GM18909 (cell line): ENCODE results near the gene LTBR.
"Not testable (repeated sequence)": the region's sequence is repeated elsewhere in the genome, so short reads cannot be mapped to it uniquely, and the experiment has no call there.

ENCODE experiments used
- ATAC-seq: cut with Tn5 transposase; IDR thresholded peaks from one replicate; pipeline ENCODE4 v1.9.1; 2021; ENCODE audit warnings: mild to moderate bottlenecking; ENCODE audit not compliant: unreplicated experiment, poor library complexity

The LTBR gene

GRCh38 chr12:6420364-6420763 lies 36.4 kb downstream of the LTBR start:
- ATAC-seq, result no peak

DNA sequence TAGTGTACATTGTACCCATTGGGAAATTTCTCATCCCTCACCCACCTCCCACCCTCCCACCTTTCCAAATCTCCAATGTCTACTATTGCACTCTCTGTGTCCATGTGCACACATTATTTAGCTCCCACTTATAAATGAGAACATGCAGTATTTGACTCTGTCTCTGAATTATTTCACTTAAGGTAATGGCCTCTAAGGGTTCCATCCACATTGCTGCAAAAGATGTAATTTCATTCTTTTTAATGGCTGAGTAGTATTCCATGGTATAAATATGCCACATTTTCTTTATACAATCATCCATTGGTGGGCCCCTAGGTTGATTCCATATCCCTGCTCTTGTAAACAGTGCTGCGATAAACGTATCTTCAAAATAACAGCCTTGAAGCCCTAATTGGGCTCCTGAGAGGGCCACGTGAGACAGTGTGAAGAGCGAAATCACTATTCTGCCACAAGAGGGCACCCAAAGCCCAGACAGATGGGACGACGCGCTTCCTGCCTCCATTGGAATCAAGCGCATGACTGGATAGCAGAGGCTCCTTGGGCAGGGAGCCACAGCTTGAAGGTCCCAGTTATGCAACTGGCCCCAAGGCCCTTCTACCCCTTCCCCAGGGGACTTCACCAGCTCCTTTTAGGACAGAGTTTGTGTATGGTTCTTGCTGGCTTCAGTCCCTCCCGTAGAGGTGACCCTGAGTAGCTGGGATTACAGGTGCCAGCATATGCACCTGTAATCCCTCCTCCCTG lies 39.5 kb downstream of the LTBR start:
- ATAC-seq, result no peak

- no peak for ATAC-seq
These were observed 40.0 kb downstream of the LTBR start for GRCh38 chr12:6424008-6424347.

DNA sequence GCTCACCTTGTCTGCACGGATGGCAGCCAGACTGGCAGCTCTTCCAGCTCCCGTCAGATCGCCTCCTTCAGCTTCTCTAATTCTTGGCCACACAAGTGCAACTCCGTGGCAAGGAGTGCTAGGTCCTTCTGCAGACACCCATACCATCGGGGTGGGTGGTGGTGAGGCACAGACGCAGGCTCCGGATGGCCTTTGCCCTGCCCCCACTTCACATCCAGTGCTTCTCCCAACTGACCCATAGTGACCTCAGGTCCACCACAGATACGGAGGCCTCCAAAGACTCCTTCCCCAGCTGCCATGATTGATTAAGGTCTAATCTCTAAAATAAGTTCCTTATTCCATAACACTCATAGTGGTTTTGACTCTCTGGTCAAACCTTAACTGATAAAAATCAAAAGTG lies 40.9 kb downstream of the LTBR start:
- ATAC-seq, result no peak

DNA sequence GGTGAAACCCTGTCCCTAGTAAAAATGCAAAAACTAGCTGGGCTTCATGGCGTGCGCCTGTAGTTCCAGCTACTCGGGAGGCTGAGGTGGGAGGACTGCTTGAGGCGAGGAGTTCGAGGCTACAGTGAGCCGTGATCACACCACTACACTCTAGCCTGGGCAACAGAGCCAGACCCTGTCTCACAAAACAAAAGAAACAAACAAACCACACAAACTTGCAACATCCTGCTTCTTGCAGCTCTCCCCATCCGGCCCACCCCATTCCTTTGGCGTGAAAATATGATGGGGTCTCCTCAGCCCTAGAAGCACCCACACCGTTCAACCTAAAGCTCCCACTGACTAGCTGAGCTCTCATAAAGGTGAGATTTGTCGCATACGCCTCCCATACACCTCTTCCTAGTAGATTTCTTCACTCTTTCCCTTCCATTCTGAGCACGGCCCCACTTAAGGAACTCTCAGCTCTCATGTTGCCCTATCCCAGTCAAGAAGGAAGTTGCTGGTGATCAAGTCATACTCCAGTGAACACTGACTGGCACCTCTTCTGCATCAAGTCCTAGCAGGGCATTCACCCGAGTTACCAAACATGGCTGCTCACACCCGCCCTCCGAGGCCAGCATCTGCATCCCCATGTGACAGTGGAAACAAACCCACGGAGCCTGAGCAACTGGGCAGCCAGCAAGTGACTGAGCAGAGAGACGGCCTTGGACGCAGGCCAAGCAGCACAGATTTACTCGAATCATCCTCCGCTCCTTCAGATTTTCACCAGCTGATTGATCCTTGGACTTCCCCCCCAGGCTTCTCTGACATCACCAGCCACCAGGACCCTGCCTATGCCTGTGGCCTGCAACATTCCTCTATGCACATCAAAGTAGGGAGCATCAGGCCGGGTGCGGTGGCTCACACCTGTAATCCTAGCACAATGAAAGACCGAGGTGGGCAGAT lies 41.9 kb downstream of the LTBR start:
- no peak for ATAC-seq

DNA sequence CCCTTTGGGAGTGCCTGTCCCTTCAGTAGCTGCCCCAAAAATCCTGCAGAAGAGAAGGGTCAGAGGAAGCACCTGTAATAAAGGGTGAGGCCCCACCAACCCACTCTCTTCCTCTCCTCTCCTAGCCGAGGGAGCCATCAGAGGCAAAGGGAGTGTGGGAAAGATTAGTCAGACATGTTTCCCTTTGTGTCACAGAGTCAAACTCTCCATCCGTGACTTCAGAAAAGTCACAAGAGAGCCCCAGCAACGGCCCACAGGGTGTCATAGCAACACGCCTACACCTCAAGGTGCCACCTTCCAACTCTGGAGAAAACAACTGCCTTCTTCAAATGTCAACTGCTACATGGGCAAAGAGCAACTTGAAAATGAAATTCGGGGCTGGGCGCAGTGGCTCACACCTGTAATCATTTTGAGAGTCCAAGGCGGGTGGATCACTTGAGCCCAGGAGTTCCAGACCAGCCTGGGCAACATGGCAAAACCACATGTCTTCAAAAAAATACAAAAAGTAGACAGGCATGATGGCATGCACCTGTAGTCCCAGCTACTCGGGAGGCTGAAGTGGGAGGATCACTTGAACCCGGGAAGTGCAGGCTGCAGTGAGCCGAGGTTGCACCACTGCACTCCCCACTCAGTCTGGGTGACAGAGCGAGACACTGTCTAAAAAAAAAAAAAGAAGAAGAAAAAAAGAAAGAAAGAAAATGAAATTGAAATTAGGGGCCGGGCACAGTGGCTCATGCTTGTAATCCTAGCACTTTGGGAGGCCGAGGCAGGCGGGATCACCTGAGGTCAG lies 43.1 kb downstream of the LTBR start:
- peak; percentile 65 for ATAC-seq

- ATAC-seq, result not testable (repeated sequence)
These were observed 43.8 kb downstream of the LTBR start for GRCh38 chr12:6427796-6428195.

GRCh38 chr12:6428326-6428725 lies 44.4 kb downstream of the LTBR start:
- ATAC-seq, result no peak

DNA sequence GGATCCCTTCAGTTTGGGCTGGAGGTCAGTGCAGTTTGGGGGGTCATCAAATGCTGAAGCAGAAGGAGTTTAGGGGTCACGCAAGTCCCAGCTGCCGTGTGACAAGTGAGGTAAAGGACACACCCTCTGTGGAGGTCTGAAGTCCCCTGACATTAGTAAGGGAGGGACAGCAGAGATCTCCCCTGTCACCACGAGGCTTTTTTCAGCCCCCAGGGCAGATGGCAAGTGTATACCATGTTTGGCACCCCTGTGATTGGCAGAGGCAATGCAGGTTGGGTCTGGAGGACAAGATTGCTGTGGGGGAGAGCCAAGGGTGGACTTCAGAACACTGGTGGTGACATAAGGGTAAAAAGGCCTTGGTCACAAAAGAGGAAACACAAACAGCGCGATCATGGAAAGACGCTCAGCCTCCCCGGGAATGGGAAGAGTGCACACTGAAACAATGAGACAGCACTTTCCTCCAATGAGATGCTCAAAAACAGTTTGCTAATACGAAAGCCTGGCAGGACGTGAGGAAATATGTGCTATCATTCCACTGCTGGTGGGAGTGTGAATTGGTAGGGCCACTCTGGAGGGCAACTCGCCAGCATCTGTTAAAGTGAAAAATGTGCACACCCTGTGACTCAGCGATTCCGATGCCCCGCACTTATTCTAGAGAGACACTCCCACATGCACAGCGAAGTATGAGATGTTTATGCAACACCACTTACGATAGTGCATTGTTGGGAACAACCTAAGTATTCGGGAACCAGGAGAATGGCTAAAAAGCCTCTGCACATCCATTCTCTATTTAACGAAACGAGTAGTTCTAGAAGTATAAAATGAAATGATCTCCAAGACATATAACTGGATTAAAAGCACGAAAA lies 46.4 kb downstream of the LTBR start:
- no peak for ATAC-seq

- ATAC-seq, result no peak
These were observed 49.0 kb downstream of the LTBR start for GRCh38 chr12:6432991-6433390.

DNA sequence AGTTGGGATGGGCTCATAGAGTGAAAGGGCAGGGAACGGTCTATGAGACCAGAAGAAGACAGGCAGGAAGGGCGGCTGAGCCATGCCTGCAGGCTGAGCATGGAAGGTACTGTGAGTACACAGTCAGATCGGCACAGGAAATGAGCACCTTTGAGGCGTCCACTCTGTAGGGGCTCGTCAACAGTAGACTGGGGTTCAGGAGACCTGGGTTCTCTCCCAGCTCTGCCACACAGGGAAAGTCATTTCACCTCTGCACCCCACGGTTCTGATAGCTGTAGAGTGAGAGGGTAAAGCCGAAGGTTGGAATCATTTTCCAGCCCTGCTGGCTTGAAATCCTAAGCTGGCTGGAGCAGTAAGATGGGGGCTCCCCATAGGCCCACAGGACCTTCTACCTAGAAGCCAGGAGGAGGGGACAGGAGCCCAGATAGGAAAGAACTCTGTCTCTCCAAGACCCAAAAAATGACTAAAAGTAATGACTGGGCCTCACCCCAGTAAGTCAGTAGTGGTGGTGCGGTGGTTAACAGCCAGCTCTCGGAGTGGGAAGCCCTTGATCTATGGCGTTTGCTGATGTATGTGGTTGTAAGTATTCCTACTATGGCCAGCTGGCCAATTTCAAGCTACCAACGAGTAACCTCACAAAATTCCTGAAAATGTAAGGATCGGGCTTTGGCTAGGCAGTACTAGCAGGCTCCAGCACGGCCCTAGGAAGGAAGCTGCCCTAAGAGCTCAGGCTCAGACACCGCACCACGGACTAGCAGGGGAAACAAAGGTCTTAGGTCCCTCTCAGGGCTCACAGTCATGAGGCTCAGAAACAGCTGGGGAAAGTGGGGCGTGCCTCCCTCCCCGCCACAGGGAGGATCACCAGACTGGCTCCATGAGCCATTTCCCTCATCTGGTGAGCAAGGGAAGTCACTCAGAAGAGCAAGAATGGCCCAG lies 50.5 kb downstream of the LTBR start:
- no peak for ATAC-seq

GRCh38 chr12:6435961-6436715 lies 52.2 kb downstream of the LTBR start:
- ATAC-seq, result no peak

- no peak for ATAC-seq
These were observed 53.6 kb downstream of the LTBR start for GRCh38 chr12:6437586-6437985.

- ATAC-seq, result no peak
These were observed 54.4 kb downstream of the LTBR start for GRCh38 chr12:6438345-6438744.

GRCh38 chr12:6440391-6440790 lies 56.4 kb downstream of the LTBR start:
- ATAC-seq, result no peak
